PC-9 (cell line): Measurements from ENCODE around the gene TRIM31.

Experiments
- CTCF ChIP-seq: fragments of 200-600 bp; sonication (generic); conservative IDR thresholded peaks from 2 replicates; pipeline ENCODE4 v1.6.1; 2017; ENCODE audit warnings: mixed run types, antibody characterized with exemption, mild to moderate bottlenecking, moderate library complexity
- EZH2 ChIP-seq: fragments of 200-600 bp; sonication (generic); IDR thresholded peaks from 2 replicates; pipeline ENCODE4 v1.8.0; 2017; ENCODE audit warnings: antibody characterized with exemption, low read depth

- TF ChIP-seq CTCF (no peak), EZH2 (no peak)
These were observed 22.3 kb upstream of the TRIM31 start for GRCh38 chr6:30135147-30135546.
